Smooth muscle cell of the coronary artery (primary cell): ENCODE results near the gene NPY2R. TPM values are rescaled to one million over a fixed set of nuclear protein-coding genes. Genes with fewer than 3 reads are reported as not detected.

Source experiments
- total RNA-seq: library from RNA; depleted of rRNA; stranded (reverse); fragments of >200 nt; gene quantifications from 2 replicates; pipeline ENCODE4 v1.2.3, GENCODE V29; 2014; ENCODE audit warnings: low replicate concordance

Gene NPY2R
- total RNA-seq: under 0.01 TPM in 1 of 2 replicates, not detected in the other

GRCh38 chr4:155208258-155209054 lies at the start of gene NPY2R:
NPY2R (plus strand) TSS chr4:155208636; CDS start chr4:155213940, 5,304 bp downstream.

Other genes with a start within 250 kb of the NPY2R start
- gene MAP9, start 168.3 kb downstream of the NPY2R start, total RNA-seq: 2.1 and 5.7 TPM in 2 replicates